Measurements from ENCODE around the gene SNX30.

DNA sequence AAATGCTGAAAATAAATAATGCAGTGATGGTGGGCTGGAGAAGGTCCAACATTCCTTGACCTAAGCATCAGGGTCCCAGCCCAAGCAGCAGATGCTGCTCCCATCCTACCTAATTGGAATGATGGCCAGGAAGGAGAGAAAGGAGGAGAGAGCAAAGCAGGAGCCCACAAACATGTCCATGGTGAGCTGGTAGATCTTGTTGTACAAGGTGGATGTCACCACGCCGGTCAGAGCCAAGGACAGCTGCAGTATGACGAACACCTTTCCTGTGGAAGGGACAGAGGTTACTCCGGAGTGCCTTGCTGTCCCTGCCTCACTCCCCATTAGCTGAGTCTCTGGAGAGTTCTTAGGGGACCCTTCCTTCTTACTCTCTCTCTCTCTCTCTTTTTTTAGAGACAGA is 135.8 kb downstream of the SNX30 start:
- TF ChIP-seq RAD21 (IDR thresholded peaks at IDR 0.05; ENCODE audit: low read depth): no peak
- TF ChIP-seq TAF1 (IDR thresholded peaks at IDR 0.05; ENCODE audit: low read depth): no peak
- TF ChIP-seq CEBPB (IDR thresholded peaks at IDR 0.05): no peak
- TF ChIP-seq, protein P1, sequence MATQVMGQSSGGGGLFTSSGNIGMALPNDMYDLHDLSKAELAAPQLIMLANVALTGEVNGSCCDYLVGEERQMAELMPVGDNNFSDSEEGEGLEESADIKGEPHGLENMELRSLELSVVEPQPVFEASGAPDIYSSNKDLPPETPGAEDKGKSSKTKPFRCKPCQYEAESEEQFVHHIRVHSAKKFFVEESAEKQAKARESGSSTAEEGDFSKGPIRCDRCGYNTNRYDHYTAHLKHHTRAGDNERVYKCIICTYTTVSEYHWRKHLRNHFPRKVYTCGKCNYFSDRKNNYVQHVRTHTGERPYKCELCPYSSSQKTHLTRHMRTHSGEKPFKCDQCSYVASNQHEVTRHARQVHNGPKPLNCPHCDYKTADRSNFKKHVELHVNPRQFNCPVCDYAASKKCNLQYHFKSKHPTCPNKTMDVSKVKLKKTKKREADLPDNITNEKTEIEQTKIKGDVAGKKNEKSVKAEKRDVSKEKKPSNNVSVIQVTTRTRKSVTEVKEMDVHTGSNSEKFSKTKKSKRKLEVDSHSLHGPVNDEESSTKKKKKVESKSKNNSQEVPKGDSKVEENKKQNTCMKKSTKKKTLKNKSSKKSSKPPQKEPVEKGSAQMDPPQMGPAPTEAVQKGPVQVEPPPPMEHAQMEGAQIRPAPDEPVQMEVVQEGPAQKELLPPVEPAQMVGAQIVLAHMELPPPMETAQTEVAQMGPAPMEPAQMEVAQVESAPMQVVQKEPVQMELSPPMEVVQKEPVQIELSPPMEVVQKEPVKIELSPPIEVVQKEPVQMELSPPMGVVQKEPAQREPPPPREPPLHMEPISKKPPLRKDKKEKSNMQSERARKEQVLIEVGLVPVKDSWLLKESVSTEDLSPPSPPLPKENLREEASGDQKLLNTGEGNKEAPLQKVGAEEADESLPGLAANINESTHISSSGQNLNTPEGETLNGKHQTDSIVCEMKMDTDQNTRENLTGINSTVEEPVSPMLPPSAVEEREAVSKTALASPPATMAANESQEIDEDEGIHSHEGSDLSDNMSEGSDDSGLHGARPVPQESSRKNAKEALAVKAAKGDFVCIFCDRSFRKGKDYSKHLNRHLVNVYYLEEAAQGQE (IDR thresholded peaks at IDR 0.05; ENCODE audit: low read depth): no peak
- TF ChIP-seq TEAD4 (IDR thresholded peaks at IDR 0.05): no peak
- TF ChIP-seq EP300 (IDR thresholded peaks at IDR 0.05; ENCODE audit: borderline replicate concordance): no peak
- no peak for TF ChIP-seq YY1 (IDR thresholded peaks at IDR 0.05; ENCODE audit: low read depth)
- TF ChIP-seq TCF12 (IDR thresholded peaks at IDR 0.05; ENCODE audit: low read depth): no peak
- TF ChIP-seq, protein P2, sequence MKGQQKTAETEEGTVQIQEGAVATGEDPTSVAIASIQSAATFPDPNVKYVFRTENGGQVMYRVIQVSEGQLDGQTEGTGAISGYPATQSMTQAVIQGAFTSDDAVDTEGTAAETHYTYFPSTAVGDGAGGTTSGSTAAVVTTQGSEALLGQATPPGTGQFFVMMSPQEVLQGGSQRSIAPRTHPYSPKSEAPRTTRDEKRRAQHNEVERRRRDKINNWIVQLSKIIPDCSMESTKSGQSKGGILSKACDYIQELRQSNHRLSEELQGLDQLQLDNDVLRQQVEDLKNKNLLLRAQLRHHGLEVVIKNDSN (IDR thresholded peaks at IDR 0.05): no peak
- no peak for TF ChIP-seq CREB1 (IDR thresholded peaks at IDR 0.05; ENCODE audit: low read depth)
- no peak for TF ChIP-seq NFIC (IDR thresholded peaks at IDR 0.05)
- TF ChIP-seq EGR1 (IDR thresholded peaks at IDR 0.05): no peak

Measured in Ishikawa (cell line).